IMR-90 (cell line): Measurements from ENCODE around the gene TRIM37. TPM values are rescaled to one million over a fixed set of nuclear protein-coding genes. Genes with fewer than 3 reads are reported as not detected.

Source experiments
- ATAC-seq: fragments of 200-7000 bp; cut with Tn5 transposase; 2 replicates; pipeline ENCODE4 v1.9.1; 2020; ENCODE audit warnings: low read depth, mild to moderate bottlenecking, moderate library complexity
- BruUV-seq: library from RNA; stranded (reverse); fragments of 400-500 nt; replicated peaks from 2 replicates; lab custom pipeline; 2021; lab: Mats Ljungman, UMichigan
- CTCF ChIA-PET: fragments of 300-600 bp; formaldehyde crosslinking; extraction: SDS; loops from one replicate; lab custom pipeline; 2021; ENCODE audit warnings: antibody characterized with exemption; lab: Yijun Ruan, JAX
- POLR2A ChIA-PET: fragments of 300-600 bp; sonication (Branson Sonifier 250); formaldehyde crosslinking; loops from one replicate; lab custom pipeline; 2022; ENCODE audit warnings: antibody characterized with exemption; ENCODE audit not compliant: unreplicated experiment; lab: Charles Lee
- DNase-seq: peaks from one replicate; pipeline ENCODE4 v3.0.0; 2013
- H2AFZ ChIP-seq: replicated peaks from 2 replicates; pipeline ENCODE3; 2013; ENCODE audit warnings: low read length, mild to moderate bottlenecking; ENCODE audit not compliant: poor library complexity
- H2AK5ac ChIP-seq: 2 replicates; pipeline ENCODE4 v1.6.1; 2013; ENCODE audit warnings: low read depth, low read length, inconsistent platforms
- H2AK9ac ChIP-seq: replicated peaks from 2 replicates; pipeline ENCODE3; 2013; ENCODE audit warnings: mild to moderate bottlenecking, low read depth, low read length, moderate library complexity; ENCODE audit not compliant: poor library complexity
- H2BK120ac ChIP-seq: 2 replicates; pipeline ENCODE4 v1.6.1; 2013; ENCODE audit warnings: low read depth, low read length, inconsistent platforms
- H2BK15ac ChIP-seq: 3 replicates; pipeline ENCODE4 v1.6.1; 2013; ENCODE audit warnings: low read depth, low read length, inconsistent platforms
- H2BK20ac ChIP-seq: 2 replicates; pipeline ENCODE4 v1.6.1; 2013; ENCODE audit warnings: low read depth, mild to moderate bottlenecking, inconsistent platforms, low read length, moderate library complexity
- H2BK5ac ChIP-seq: 2 replicates; pipeline ENCODE4 v1.6.1; 2013; ENCODE audit warnings: mild to moderate bottlenecking, low read depth, low read length, inconsistent platforms; ENCODE audit not compliant: poor library complexity, severe bottlenecking
- H3K14ac ChIP-seq: replicated peaks from 2 replicates; pipeline ENCODE4 v1.6.1; 2013; ENCODE audit warnings: low read depth, low read length, inconsistent platforms
- H3K18ac ChIP-seq: 2 replicates; pipeline ENCODE4 v1.6.1; 2013; ENCODE audit warnings: low read depth, low read length, control low read depth
- H3K23ac ChIP-seq: 2 replicates; pipeline ENCODE4 v1.6.1; 2013; ENCODE audit warnings: low read depth, low read length, inconsistent platforms
- H3K27ac ChIP-seq: 2 replicates; pipeline ENCODE4 v1.5.1; 2013; ENCODE audit warnings: mild to moderate bottlenecking, control low read depth, low read length; ENCODE audit not compliant: insufficient read depth
- H3K27me3 ChIP-seq: 2 replicates; pipeline ENCODE4 v1.6.1; 2013; ENCODE audit warnings: low read length; ENCODE audit not compliant: control insufficient read depth, insufficient read depth
- H3K36me3 ChIP-seq: 2 replicates; pipeline ENCODE4 v1.6.1; 2013; ENCODE audit warnings: low read length, mixed read lengths; ENCODE audit not compliant: control insufficient read depth, insufficient read depth
- H3K4ac ChIP-seq: 2 replicates; pipeline ENCODE4 v1.6.1; 2013; ENCODE audit warnings: low read depth, low read length, inconsistent platforms
- H3K4me1 ChIP-seq: 2 replicates; pipeline ENCODE4 v1.6.1; 2013; ENCODE audit warnings: low read length, mixed read lengths; ENCODE audit not compliant: control insufficient read depth, insufficient read depth
- H3K4me2 ChIP-seq: 2 replicates; pipeline ENCODE4 v1.6.1; 2013; ENCODE audit warnings: low read depth, mild to moderate bottlenecking, control low read depth, low read length, moderate library complexity
- H3K4me3 ChIP-seq: 2 replicates; pipeline ENCODE4 v1.5.1; 2013; ENCODE audit warnings: low read depth, mild to moderate bottlenecking, control low read depth, low read length, moderate library complexity; ENCODE audit not compliant: insufficient read depth
- H3K56ac ChIP-seq: 2 replicates; pipeline ENCODE4 v1.6.1; 2013; ENCODE audit warnings: low read length, inconsistent platforms; ENCODE audit not compliant: insufficient read depth; ENCODE audit errors: extremely low read depth
- H3K79me1 ChIP-seq, 2 experiments: 2 replicates each; pipeline ENCODE4 v1.6.1; 2013; ENCODE audit warnings: low read length in 2 of 2, inconsistent platforms in 1 of 2, low read depth in 1 of 2
- H3K9ac ChIP-seq: 2 replicates; pipeline ENCODE4 v1.6.1; 2013; ENCODE audit warnings: low read depth, low read length, control low read depth
- H3K9me1 ChIP-seq: 2 replicates; pipeline ENCODE4 v1.6.1; 2013; ENCODE audit warnings: low read length, inconsistent platforms; ENCODE audit not compliant: insufficient read depth
- H3K9me3 ChIP-seq: 2 replicates; pipeline ENCODE4 v1.6.1; 2013; ENCODE audit warnings: low read length; ENCODE audit not compliant: control insufficient read depth, insufficient read depth
- H4K20me1 ChIP-seq: 2 replicates; pipeline ENCODE4 v1.6.1; 2013; ENCODE audit warnings: low read length, inconsistent platforms; ENCODE audit not compliant: insufficient read depth
- H4K5ac ChIP-seq: 2 replicates; pipeline ENCODE4 v1.6.1; 2013; ENCODE audit warnings: mild to moderate bottlenecking, low read depth, low read length, control low read depth
- H4K8ac ChIP-seq, 2 experiments: 2 replicates each; pipeline ENCODE4 v1.6.1; 2013; ENCODE audit warnings: low read depth in 2 of 2, low read length in 2 of 2, control low read depth in 1 of 2, inconsistent platforms in 1 of 2
- H4K91ac ChIP-seq: 2 replicates; pipeline ENCODE4 v1.6.1; 2013; ENCODE audit warnings: low read depth, low read length, inconsistent platforms; ENCODE audit not compliant: insufficient read depth
- CEBPB ChIP-seq: IDR thresholded peaks from 2 replicates; pipeline ENCODE4 v1.6.1; 2012; ENCODE audit warnings: low read depth, low read length, improper control_type of control experiment
- CHD1 ChIP-seq: IDR thresholded peaks from 2 replicates; pipeline ENCODE4 v1.6.1; 2012; ENCODE audit warnings: low read depth, low read length, improper control_type of control experiment
- WGBS, 2 experiments: methylation state at CpG; one replicate each; pipeline versions ENCODE4 v1.1.5 to v1.1.7; 2013; ENCODE audit warnings: missing lambda C conversion rate in 2 of 2; ENCODE audit not compliant: insufficient read length in 1 of 2; ENCODE audit errors: extremely low coverage in 2 of 2; 5-methylcytosine and 5-hydroxymethylcytosine counted together
- dilution Hi-C: fragments of 300-500 bp; cut with HindIII; formaldehyde crosslinking; loops from one replicate; pipeline ENCODE4 v1.14.3; 2018; ENCODE audit warnings: low sequenced_read_pairs; ENCODE audit not compliant: unreplicated experiment
- in situ Hi-C: fragments of 300-500 bp; cut with MboI; formaldehyde crosslinking; loops from 3 replicates; pipeline ENCODE4 v1.14.3; 2019; ENCODE audit warnings: low sequenced_read_pairs, inconsistent platforms, mixed read lengths
- intact Hi-C: fragments of 100-400 bp; cut with micrococcal nuclease; formaldehyde crosslinking; loops from 2 replicates; pipeline ENCODE4 v1.10.0; 2022
- polyA plus RNA-seq, 3 experiments: library from polyadenylated mRNA; depleted of rRNA; stranded (reverse); fragments of >200 nt; gene quantifications; 2 replicates each; pipeline ENCODE4 v1.2.3, GENCODE V29; 2012; ENCODE audit warnings: low replicate concordance in 1 of 3
- total RNA-seq: library from RNA; depleted of rRNA; stranded (reverse); fragments of >200 nt; gene quantifications from 2 replicates; pipeline ENCODE4 v1.2.3, GENCODE V29; 2012

TRIM37 gene
- total and polyA plus RNA-seq, 2 of the 4 experiments (the other 2 are of a cell fraction) = 12.1 to 24.9 TPM

DNA sequence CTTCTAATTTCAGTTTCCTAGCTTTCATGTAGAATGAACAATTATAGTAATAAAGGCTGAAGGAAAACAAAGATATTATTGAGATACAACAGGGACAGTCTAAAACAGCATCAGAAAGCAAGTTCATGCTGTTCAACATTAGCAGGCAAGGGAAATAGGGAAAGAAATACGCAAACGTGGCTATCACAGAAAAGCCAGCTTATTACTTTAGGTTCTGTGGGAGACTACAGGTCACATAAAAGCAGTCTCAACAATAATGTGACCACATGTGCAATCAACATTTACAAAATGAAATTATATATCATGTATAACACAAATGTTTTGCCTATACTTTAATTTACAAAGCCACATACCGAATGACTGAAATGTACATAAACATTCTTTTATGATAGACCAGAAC is 4.9 kb upstream of the TRIM37 start:
- no peaks in the 10 kb centered on the region; the same call in 1 of the 2 replicates for H4K20me1 ChIP-seq
- no TSS peak for BruUV-seq
- no peak overlapping the region for H3K23ac ChIP-seq
- intact Hi-C loops = no loop called here
- no CpG with 5 or more reads among the region's 3 CpGs for WGBS, 2 experiments
- H3K27me3 ChIP-seq = no peaks in the 10 kb centered on the region
- POLR2A ChIA-PET = no interaction called here
- H2AK5ac ChIP-seq = no peak overlapping the region
- no peak overlapping the region for H3K27ac ChIP-seq
- H2BK15ac ChIP-seq = no peak overlapping the region
- H2AFZ ChIP-seq = no peak overlapping the region
- no peak overlapping the region for H4K91ac ChIP-seq
- H3K9me3 ChIP-seq = no peaks in the 10 kb centered on the region
- no peak overlapping the region for H2BK5ac ChIP-seq
- 0 out of 2 replicates have a peak, but pooled peaks cover 5% of the 10 kb centered on the region for H3K36me3 ChIP-seq
- DNase-seq (no peak), ATAC-seq (no peak)
- no peak overlapping the region for H3K4me3 ChIP-seq
- no peak overlapping the region for H3K18ac ChIP-seq
- H3K4me2 ChIP-seq = no peak overlapping the region
- dilution Hi-C loops = no loop called here
- H2BK20ac ChIP-seq = no peak overlapping the region
- in situ Hi-C loops = no loop called here
- no peak overlapping the region for H3K9ac ChIP-seq
- H3K56ac ChIP-seq = no peak overlapping the region
- H2BK120ac ChIP-seq = no peak overlapping the region
- H3K14ac ChIP-seq = no peak overlapping the region
- no peak overlapping the region for H2AK9ac ChIP-seq
- CTCF ChIA-PET = no interaction called here
- H3K79me1 ChIP-seq = peaks cover 9 to 22% of the 10 kb centered on the region in 2 experiments; a peak in 3 of 4 replicates
- no peak overlapping the region for H3K4ac ChIP-seq
- H4K5ac ChIP-seq = no peak overlapping the region
- TF ChIP-seq CEBPB (no peak), CHD1 (no peak)
- no peaks in the 10 kb centered on the region for H3K4me1 ChIP-seq
- peaks cover 4% of the 10 kb centered on the region; the same call in 1 of the 2 replicates for H3K9me1 ChIP-seq
- no peak overlapping the region for H4K8ac ChIP-seq
